H1 (cell line): ENCODE results near the gene OPCML. TPM values are rescaled to one million over a fixed set of nuclear protein-coding genes. Genes with fewer than 3 reads are reported as not detected.

Experiments
- GABPA ChIP-seq: IDR thresholded peaks from 2 replicates; pipeline ENCODE4 v1.6.1; 2011; ENCODE audit warnings: mild to moderate bottlenecking, low read length, moderate library complexity, borderline replicate concordance; ENCODE audit not compliant: insufficient read depth
- TBP ChIP-seq: IDR thresholded peaks from 2 replicates; pipeline ENCODE4 v1.6.1; 2011; ENCODE audit warnings: low read depth, low read length, improper control_type of control experiment
- polyA plus RNA-seq, 7 experiments: library from polyadenylated mRNA; depleted of rRNA in 3 of 7; stranded (reverse) in 5 of 7; unstranded in 2 of 7; fragments of >200 nt in 5 of 7; fragments of 200-250 nt in 2 of 7; gene quantifications; 1 replicate in 5 of 7; 2 replicates in 1 of 7; 4 replicates in 1 of 7; pipeline versions ENCODE4 v1.2.1 to v1.2.3, GENCODE V29; 2011 to 2013; ENCODE audit warnings: missing spikeins in 2 of 7, mixed read lengths in 2 of 7
- total RNA-seq: library from RNA; stranded (reverse); fragmentation: NEBNext Ultra II Directional; extraction: Animal tissue kit (Norgen Biotek cat#: 25700); gene quantifications from 2 replicates; pipeline ENCODE4 v1.2.1, GENCODE V29; 2021
- TF ChIP-seq, protein P1 (sequence below): fragments of 300-600 bp; sonication (generic); IDR thresholded peaks from 2 replicates; pipeline ENCODE4 v1.7.1; 2012; ENCODE audit warnings: low read length, moderate library complexity, mild to moderate bottlenecking, inconsistent platforms; ENCODE audit not compliant: insufficient replicate concordance
- TF ChIP-seq, protein P2 (sequence below): IDR thresholded peaks from 2 replicates; pipeline ENCODE4 v1.6.1; 2012; ENCODE audit warnings: inconsistent platforms

The OPCML gene
- total and polyA plus RNA-seq, 2 of the 8 experiments (the other 6 are each of a cell fraction or from before 2014, with no cell fraction given), result 2.3 to 3.1 TPM

DNA sequence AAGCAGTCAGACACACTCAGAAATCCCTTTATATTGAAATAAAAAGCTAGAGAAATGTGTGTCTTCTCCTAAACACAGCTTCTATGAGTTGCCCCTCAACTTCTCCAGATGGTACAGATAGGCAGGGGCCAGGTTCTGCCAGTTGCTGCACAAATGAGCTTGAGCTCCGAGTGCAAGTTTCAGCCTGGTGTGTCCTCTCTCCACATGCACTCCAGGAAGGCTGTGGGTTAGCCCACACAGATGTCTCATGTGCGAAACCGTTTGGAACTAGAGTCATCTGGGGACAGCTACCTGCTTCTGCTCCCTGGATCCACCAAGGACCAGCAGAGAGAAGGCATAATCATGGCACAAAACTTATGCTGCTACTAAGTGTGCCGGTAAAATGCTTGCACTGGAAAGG, 812.6 kb downstream of the OPCML start (continued):
- TF ChIP-seq, protein P1, sequence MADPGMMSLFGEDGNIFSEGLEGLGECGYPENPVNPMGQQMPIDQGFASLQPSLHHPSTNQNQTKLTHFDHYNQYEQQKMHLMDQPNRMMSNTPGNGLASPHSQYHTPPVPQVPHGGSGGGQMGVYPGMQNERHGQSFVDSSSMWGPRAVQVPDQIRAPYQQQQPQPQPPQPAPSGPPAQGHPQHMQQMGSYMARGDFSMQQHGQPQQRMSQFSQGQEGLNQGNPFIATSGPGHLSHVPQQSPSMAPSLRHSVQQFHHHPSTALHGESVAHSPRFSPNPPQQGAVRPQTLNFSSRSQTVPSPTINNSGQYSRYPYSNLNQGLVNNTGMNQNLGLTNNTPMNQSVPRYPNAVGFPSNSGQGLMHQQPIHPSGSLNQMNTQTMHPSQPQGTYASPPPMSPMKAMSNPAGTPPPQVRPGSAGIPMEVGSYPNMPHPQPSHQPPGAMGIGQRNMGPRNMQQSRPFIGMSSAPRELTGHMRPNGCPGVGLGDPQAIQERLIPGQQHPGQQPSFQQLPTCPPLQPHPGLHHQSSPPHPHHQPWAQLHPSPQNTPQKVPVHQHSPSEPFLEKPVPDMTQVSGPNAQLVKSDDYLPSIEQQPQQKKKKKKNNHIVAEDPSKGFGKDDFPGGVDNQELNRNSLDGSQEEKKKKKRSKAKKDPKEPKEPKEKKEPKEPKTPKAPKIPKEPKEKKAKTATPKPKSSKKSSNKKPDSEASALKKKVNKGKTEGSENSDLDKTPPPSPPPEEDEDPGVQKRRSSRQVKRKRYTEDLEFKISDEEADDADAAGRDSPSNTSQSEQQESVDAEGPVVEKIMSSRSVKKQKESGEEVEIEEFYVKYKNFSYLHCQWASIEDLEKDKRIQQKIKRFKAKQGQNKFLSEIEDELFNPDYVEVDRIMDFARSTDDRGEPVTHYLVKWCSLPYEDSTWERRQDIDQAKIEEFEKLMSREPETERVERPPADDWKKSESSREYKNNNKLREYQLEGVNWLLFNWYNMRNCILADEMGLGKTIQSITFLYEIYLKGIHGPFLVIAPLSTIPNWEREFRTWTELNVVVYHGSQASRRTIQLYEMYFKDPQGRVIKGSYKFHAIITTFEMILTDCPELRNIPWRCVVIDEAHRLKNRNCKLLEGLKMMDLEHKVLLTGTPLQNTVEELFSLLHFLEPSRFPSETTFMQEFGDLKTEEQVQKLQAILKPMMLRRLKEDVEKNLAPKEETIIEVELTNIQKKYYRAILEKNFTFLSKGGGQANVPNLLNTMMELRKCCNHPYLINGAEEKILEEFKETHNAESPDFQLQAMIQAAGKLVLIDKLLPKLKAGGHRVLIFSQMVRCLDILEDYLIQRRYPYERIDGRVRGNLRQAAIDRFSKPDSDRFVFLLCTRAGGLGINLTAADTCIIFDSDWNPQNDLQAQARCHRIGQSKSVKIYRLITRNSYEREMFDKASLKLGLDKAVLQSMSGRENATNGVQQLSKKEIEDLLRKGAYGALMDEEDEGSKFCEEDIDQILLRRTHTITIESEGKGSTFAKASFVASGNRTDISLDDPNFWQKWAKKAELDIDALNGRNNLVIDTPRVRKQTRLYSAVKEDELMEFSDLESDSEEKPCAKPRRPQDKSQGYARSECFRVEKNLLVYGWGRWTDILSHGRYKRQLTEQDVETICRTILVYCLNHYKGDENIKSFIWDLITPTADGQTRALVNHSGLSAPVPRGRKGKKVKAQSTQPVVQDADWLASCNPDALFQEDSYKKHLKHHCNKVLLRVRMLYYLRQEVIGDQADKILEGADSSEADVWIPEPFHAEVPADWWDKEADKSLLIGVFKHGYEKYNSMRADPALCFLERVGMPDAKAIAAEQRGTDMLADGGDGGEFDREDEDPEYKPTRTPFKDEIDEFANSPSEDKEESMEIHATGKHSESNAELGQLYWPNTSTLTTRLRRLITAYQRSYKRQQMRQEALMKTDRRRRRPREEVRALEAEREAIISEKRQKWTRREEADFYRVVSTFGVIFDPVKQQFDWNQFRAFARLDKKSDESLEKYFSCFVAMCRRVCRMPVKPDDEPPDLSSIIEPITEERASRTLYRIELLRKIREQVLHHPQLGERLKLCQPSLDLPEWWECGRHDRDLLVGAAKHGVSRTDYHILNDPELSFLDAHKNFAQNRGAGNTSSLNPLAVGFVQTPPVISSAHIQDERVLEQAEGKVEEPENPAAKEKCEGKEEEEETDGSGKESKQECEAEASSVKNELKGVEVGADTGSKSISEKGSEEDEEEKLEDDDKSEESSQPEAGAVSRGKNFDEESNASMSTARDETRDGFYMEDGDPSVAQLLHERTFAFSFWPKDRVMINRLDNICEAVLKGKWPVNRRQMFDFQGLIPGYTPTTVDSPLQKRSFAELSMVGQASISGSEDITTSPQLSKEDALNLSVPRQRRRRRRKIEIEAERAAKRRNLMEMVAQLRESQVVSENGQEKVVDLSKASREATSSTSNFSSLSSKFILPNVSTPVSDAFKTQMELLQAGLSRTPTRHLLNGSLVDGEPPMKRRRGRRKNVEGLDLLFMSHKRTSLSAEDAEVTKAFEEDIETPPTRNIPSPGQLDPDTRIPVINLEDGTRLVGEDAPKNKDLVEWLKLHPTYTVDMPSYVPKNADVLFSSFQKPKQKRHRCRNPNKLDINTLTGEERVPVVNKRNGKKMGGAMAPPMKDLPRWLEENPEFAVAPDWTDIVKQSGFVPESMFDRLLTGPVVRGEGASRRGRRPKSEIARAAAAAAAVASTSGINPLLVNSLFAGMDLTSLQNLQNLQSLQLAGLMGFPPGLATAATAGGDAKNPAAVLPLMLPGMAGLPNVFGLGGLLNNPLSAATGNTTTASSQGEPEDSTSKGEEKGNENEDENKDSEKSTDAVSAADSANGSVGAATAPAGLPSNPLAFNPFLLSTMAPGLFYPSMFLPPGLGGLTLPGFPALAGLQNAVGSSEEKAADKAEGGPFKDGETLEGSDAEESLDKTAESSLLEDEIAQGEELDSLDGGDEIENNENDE, result no peak
- TF ChIP-seq, protein P2, sequence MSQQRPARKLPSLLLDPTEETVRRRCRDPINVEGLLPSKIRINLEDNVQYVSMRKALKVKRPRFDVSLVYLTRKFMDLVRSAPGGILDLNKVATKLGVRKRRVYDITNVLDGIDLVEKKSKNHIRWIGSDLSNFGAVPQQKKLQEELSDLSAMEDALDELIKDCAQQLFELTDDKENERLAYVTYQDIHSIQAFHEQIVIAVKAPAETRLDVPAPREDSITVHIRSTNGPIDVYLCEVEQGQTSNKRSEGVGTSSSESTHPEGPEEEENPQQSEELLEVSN, result no peak
- TF ChIP-seq GABPA, result no peak
- no peak for TF ChIP-seq TBP
- TF ChIP-seq, all 59 proteins: peak for 0
